ENCODE results near the gene RHBDL1.

Gene RHBDL1

DNA sequence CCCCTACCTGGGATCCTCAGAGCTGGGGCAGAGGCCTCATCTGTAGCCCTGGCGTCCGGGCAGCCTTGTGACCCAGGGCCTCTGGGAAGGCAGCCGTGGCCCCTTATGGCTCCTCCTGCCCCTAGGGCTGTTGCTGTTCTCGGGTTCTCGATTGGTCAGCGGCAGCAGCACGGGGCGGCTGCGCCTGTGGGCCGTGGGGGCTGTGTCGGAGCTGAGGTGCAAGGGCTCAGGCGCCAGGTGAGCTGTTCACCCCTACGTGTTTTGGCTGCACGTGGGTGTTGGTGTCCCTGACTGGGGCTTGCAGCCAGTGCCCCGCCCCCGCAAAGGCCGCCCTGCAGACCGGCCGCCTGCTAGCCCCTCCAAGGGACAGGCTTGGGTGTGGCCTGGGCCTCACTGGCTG is 13.4 kb upstream of the RHBDL1 start:
- Histone ChIP-seq H2AFZ (ENCODE audit: low read depth) (no peak overlapping the region), H3K36me3 (ENCODE audit: insufficient read depth) (no peaks in the 10 kb centered on the region), H3K27ac (no peak overlapping the region), H3K9ac (no peak overlapping the region), H3K4me1 (ENCODE audit: low read depth, poor library complexity, severe bottlenecking) (peaks cover 20% of the 10 kb centered on the region), H4K20me1 (ENCODE audit: insufficient read depth) (no peaks in the 10 kb centered on the region), H3K79me2 (ENCODE audit: insufficient read depth, low read depth) (no peaks in the 10 kb centered on the region), H3K4me3 (IDR thresholded peaks at IDR 0.05; ENCODE audit: insufficient read depth, low read depth, low read length) (no peak overlapping the region), H3K27me3 (ENCODE audit: insufficient read depth, low read depth) (no peaks in the 10 kb centered on the region), H3K4me2 (no peak overlapping the region)
- TF ChIP-seq, protein P1, sequence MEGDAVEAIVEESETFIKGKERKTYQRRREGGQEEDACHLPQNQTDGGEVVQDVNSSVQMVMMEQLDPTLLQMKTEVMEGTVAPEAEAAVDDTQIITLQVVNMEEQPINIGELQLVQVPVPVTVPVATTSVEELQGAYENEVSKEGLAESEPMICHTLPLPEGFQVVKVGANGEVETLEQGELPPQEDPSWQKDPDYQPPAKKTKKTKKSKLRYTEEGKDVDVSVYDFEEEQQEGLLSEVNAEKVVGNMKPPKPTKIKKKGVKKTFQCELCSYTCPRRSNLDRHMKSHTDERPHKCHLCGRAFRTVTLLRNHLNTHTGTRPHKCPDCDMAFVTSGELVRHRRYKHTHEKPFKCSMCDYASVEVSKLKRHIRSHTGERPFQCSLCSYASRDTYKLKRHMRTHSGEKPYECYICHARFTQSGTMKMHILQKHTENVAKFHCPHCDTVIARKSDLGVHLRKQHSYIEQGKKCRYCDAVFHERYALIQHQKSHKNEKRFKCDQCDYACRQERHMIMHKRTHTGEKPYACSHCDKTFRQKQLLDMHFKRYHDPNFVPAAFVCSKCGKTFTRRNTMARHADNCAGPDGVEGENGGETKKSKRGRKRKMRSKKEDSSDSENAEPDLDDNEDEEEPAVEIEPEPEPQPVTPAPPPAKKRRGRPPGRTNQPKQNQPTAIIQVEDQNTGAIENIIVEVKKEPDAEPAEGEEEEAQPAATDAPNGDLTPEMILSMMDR (conservative IDR thresholded peaks at IDR 0.05; ENCODE audit: low read depth, low read length), result no peak

DNA sequence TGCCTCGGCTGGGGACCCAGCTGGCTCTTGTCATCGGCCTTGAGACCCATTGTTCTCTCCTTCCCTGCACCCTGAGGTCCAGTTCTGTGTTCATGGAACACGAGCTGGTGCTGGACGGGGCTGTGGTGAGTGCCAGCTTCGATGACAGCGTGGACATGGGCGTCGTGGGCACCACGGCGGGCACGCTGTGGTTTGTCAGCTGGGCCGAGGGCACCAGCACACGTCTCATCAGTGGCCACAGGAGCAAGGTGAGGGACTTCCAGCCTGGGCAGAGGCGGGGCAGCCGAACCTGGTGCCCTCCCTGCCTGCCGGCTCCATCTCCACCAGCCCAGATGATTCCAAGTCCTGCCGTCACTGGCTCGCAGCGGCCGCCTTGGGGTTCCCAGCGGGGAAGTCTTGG is 12.9 kb upstream of the RHBDL1 start:
- no peak overlapping the region for H3K9ac ChIP-seq
- H3K79me2 ChIP-seq (ENCODE audit: insufficient read depth, low read depth), result no peaks in the 10 kb centered on the region
- H3K4me3 ChIP-seq (IDR thresholded peaks at IDR 0.05; ENCODE audit: insufficient read depth, low read depth, low read length), result no peak overlapping the region
- H3K27me3 ChIP-seq (ENCODE audit: insufficient read depth, low read depth), result no peaks in the 10 kb centered on the region
- no peaks in the 10 kb centered on the region for H4K20me1 ChIP-seq (ENCODE audit: insufficient read depth)
- no peaks in the 10 kb centered on the region for H3K36me3 ChIP-seq (ENCODE audit: insufficient read depth)
- H3K4me2 ChIP-seq, result no peak overlapping the region
- no peak overlapping the region for H2AFZ ChIP-seq (ENCODE audit: low read depth)
- no peak overlapping the region for H3K27ac ChIP-seq
- TF ChIP-seq, protein P1 (conservative IDR thresholded peaks at IDR 0.05; ENCODE audit: low read depth, low read length), result no peak
- H3K4me1 ChIP-seq (ENCODE audit: low read depth, poor library complexity, severe bottlenecking), result peaks cover 24% of the 10 kb centered on the region

DNA sequence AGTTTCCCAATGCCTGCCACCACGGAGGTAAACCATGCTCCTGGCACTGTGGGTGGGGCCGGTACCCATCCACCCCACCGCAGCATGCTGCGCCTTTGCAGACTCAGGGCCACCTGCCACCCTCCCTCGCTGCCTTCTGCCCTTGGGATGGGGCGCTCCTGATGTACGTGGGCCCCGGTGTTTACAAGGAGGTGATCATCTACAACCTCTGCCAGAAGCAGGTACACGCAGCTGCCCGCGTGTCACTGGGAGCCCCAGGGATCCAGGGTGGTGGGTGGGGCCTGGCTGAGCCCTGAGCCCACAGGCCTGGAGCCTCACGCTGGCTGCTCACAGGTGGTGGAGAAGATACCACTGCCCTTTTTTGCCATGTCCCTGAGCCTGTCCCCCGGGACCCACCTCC is 8.9 kb upstream of the RHBDL1 start:
- Histone ChIP-seq H3K9ac (no peak overlapping the region), H3K4me3 (IDR thresholded peaks at IDR 0.05; ENCODE audit: insufficient read depth, low read depth, low read length) (no peak overlapping the region), H3K27ac (no peak overlapping the region), H4K20me1 (ENCODE audit: insufficient read depth) (no peaks in the 10 kb centered on the region), H3K79me2 (ENCODE audit: insufficient read depth, low read depth) (peaks cover 19% of the 10 kb centered on the region), H3K27me3 (ENCODE audit: insufficient read depth, low read depth) (no peaks in the 10 kb centered on the region), H3K36me3 (ENCODE audit: insufficient read depth) (no peaks in the 10 kb centered on the region; the same call in 1 of the 2 replicates), H2AFZ (ENCODE audit: low read depth) (no peak overlapping the region), H3K4me1 (ENCODE audit: low read depth, poor library complexity, severe bottlenecking) (peaks cover 13% of the 10 kb centered on the region), H3K4me2 (no peak overlapping the region)
- TF ChIP-seq, protein P1 (conservative IDR thresholded peaks at IDR 0.05; ENCODE audit: low read depth, low read length), result no peak

GRCh38 chr16:667113-667779 is 8.2 kb upstream of the RHBDL1 start:
- Histone ChIP-seq H3K36me3 (ENCODE audit: insufficient read depth) (no peaks in the 10 kb centered on the region; the same call in 1 of the 2 replicates), H3K27me3 (ENCODE audit: insufficient read depth, low read depth) (no peaks in the 10 kb centered on the region), H2AFZ (ENCODE audit: low read depth) (peak overlapping the region; percentile 49; the same call in 1 of the 2 replicates), H3K79me2 (ENCODE audit: insufficient read depth, low read depth) (peaks cover 19% of the 10 kb centered on the region), H3K4me3 (IDR thresholded peaks at IDR 0.05; ENCODE audit: insufficient read depth, low read depth, low read length) (no peak overlapping the region), H3K27ac (no peak overlapping the region; the same call in 1 of the 2 replicates), H3K4me2 (peak overlapping the region; percentile 71), H3K4me1 (ENCODE audit: low read depth, poor library complexity, severe bottlenecking) (peaks cover 13% of the 10 kb centered on the region), H4K20me1 (ENCODE audit: insufficient read depth) (no peaks in the 10 kb centered on the region), H3K9ac (no peak overlapping the region; the same call in 1 of the 2 replicates)
- TF ChIP-seq, protein P1 (conservative IDR thresholded peaks at IDR 0.05; ENCODE audit: low read depth, low read length), result no peak

Measured in KMS-11 (cell line).